Measurements from ENCODE around the gene FOXP4.

GRCh38 chr6:41591122-41591521, 44.9 kb downstream of the FOXP4 start:
- TF ChIP-seq CTCF (IDR thresholded peaks at IDR 0.05; ENCODE audit: low read depth, low read length) (no peak), EZH2phosphoT487 (IDR thresholded peaks at IDR 0.05; ENCODE audit: low read depth) (no peak)

Measured in OCI-LY3 (cell line).